H9 (cell line): ENCODE results near the gene SEMA5A. TPM values are rescaled to one million over a fixed set of nuclear protein-coding genes. Genes with fewer than 3 reads are reported as not detected.

Source experiments
- DNase-seq: peaks from one replicate; pipeline ENCODE4 v3.0.0-alpha.2; 2017
- H2AFZ ChIP-seq: one replicate; pipeline ENCODE4 v1.6.1; 2013; ENCODE audit warnings: mild to moderate bottlenecking, low read length, control low read depth, moderate library complexity
- H2AK5ac ChIP-seq: 2 replicates; pipeline ENCODE4 v1.6.1; 2013; ENCODE audit warnings: low read length, control low read depth, mixed read lengths; ENCODE audit not compliant: insufficient read length
- H2BK120ac ChIP-seq: one replicate; pipeline ENCODE4 v1.6.1; 2013; ENCODE audit warnings: low read depth, mild to moderate bottlenecking, low read length, control low read depth, inconsistent platforms; ENCODE audit not compliant: poor library complexity, severe bottlenecking
- H2BK12ac ChIP-seq: 2 replicates; pipeline ENCODE4 v1.6.1; 2013; ENCODE audit warnings: low read length, control low read depth, mixed read lengths, low read depth; ENCODE audit not compliant: insufficient read length
- H2BK15ac ChIP-seq: 2 replicates; pipeline ENCODE4 v1.6.1; 2013; ENCODE audit warnings: low read depth, low read length, control low read depth
- H2BK20ac ChIP-seq: one replicate; pipeline ENCODE4 v1.6.1; 2013; ENCODE audit warnings: low read depth, mild to moderate bottlenecking, low read length, control low read depth, inconsistent platforms; ENCODE audit not compliant: poor library complexity, severe bottlenecking
- H2BK5ac ChIP-seq: 2 replicates; pipeline ENCODE4 v1.6.1; 2013; ENCODE audit warnings: low read length, control low read depth, mixed read lengths; ENCODE audit not compliant: insufficient read length
- H3K14ac ChIP-seq: 2 replicates; pipeline ENCODE4 v1.6.1; 2013; ENCODE audit warnings: low read length, control low read depth; ENCODE audit not compliant: insufficient read depth
- H3K18ac ChIP-seq: 2 replicates; pipeline ENCODE4 v1.6.1; 2013; ENCODE audit warnings: low read depth, mild to moderate bottlenecking, mixed read lengths, low read length, control low read depth; ENCODE audit not compliant: insufficient read length
- H3K23ac ChIP-seq: 2 replicates; pipeline ENCODE4 v1.6.1; 2013; ENCODE audit warnings: low read length, control low read depth, mixed read lengths, low read depth; ENCODE audit not compliant: insufficient read length
- H3K23me2 ChIP-seq: 2 replicates; pipeline ENCODE4 v1.6.1; 2013; ENCODE audit warnings: low read depth, mild to moderate bottlenecking, mixed read lengths, low read length, control low read depth; ENCODE audit not compliant: insufficient read length, poor library complexity, severe bottlenecking
- H3K27ac ChIP-seq: 2 replicates; pipeline ENCODE4 v1.5.1; 2013; ENCODE audit warnings: low read length, control low read depth, mixed read lengths, low read depth; ENCODE audit not compliant: insufficient read length
- H3K27me3 ChIP-seq: 2 replicates; pipeline ENCODE4 v1.6.1; 2013; ENCODE audit warnings: low read length, control low read depth, inconsistent platforms; ENCODE audit not compliant: insufficient read depth
- H3K4ac ChIP-seq: 2 replicates; pipeline ENCODE4 v1.6.1; 2013; ENCODE audit warnings: low read depth, mild to moderate bottlenecking, control low read depth, inconsistent platforms, low read length, moderate library complexity
- H3K4me1 ChIP-seq: 2 replicates; pipeline ENCODE4 v1.6.1; 2013; ENCODE audit warnings: low read length, control low read depth, inconsistent platforms; ENCODE audit not compliant: insufficient read depth
- H3K4me2 ChIP-seq: 2 replicates; pipeline ENCODE4 v1.6.1; 2013; ENCODE audit warnings: low read length, control low read depth, mixed read lengths; ENCODE audit not compliant: insufficient read length, insufficient read depth
- H3K56ac ChIP-seq: 2 replicates; pipeline ENCODE4 v1.6.1; 2013; ENCODE audit warnings: low read depth, mild to moderate bottlenecking, mixed read lengths, low read length, control low read depth; ENCODE audit not compliant: insufficient read length
- H3K79me1 ChIP-seq: 2 replicates; pipeline ENCODE4 v1.6.1; 2013; ENCODE audit warnings: low read depth, mild to moderate bottlenecking, moderate library complexity, low read length, control low read depth, inconsistent platforms; ENCODE audit not compliant: insufficient read depth, poor library complexity, severe bottlenecking
- H3K79me2 ChIP-seq: 2 replicates; pipeline ENCODE4 v1.6.1; 2013; ENCODE audit warnings: low read length, control low read depth, inconsistent platforms; ENCODE audit not compliant: insufficient read depth
- H3K9ac ChIP-seq: 2 replicates; pipeline ENCODE4 v1.6.1; 2013; ENCODE audit warnings: low read length, control low read depth, mixed read lengths; ENCODE audit not compliant: insufficient read length; ENCODE audit errors: extremely low read depth
- H3K9me3 ChIP-seq: one replicate; pipeline ENCODE4 v1.6.1; 2013; ENCODE audit warnings: low read depth, low read length, inconsistent platforms; ENCODE audit not compliant: control insufficient read depth
- H3T11ph ChIP-seq: one replicate; pipeline ENCODE4 v1.6.1; 2013; ENCODE audit warnings: mild to moderate bottlenecking, low read length, control low read depth, inconsistent platforms
- H4K20me1 ChIP-seq: one replicate; pipeline ENCODE4 v1.6.1; 2013; ENCODE audit not compliant: control insufficient read depth, insufficient read length, insufficient read depth
- H4K5ac ChIP-seq: 2 replicates; pipeline ENCODE4 v1.6.1; 2013; ENCODE audit warnings: low read depth, mild to moderate bottlenecking, mixed read lengths, low read length, control low read depth; ENCODE audit not compliant: insufficient read length
- H4K8ac ChIP-seq: replicated peaks from 2 replicates; pipeline ENCODE4 v1.6.1; 2013; ENCODE audit warnings: low read length, control low read depth, mixed read lengths, low read depth; ENCODE audit not compliant: insufficient read length
- H4K91ac ChIP-seq: 2 replicates; pipeline ENCODE4 v1.6.1; 2013; ENCODE audit warnings: low read depth, mild to moderate bottlenecking, moderate library complexity, mixed read lengths, low read length, control low read depth; ENCODE audit not compliant: insufficient read length
- H3K27ac Mint-ChIP-seq, 3 experiments: 2 replicates in 2 of 3; 3 replicates in 1 of 3; pipeline ENCODE4 v1.8.0; 2020 to 2021; ENCODE audit warnings: mixed read lengths in 3 of 3, mild to moderate bottlenecking in 1 of 3, moderate library complexity in 1 of 3
- H3K27me3 Mint-ChIP-seq: 2 replicates; pipeline ENCODE4 v1.8.0; 2021; ENCODE audit warnings: low read depth, mild to moderate bottlenecking, moderate library complexity, mixed read lengths
- H3K36me3 Mint-ChIP-seq, 3 experiments: 2 replicates in 2 of 3; 3 replicates in 1 of 3; pipeline ENCODE4 v1.8.0; 2020 to 2021; ENCODE audit warnings: low read depth in 3 of 3, mixed read lengths in 3 of 3; ENCODE audit not compliant: insufficient read depth in 1 of 3
- H3K4me1 Mint-ChIP-seq, 2 experiments: 2 replicates each; pipeline ENCODE4 v1.8.0; 2020; ENCODE audit warnings: mixed read lengths in 2 of 2
- H3K4me3 Mint-ChIP-seq, 2 experiments: 2 replicates in 1 of 2; 3 replicates in 1 of 2; pipeline ENCODE4 v1.8.0; 2020 to 2021; ENCODE audit warnings: mild to moderate bottlenecking in 2 of 2, mixed read lengths in 2 of 2, moderate library complexity in 1 of 2
- H3K9me3 Mint-ChIP-seq, 2 experiments: 2 replicates in 1 of 2; 3 replicates in 1 of 2; pipeline ENCODE4 v1.8.0; 2020; ENCODE audit warnings: mild to moderate bottlenecking in 2 of 2, mixed read lengths in 2 of 2, moderate library complexity in 1 of 2
- CTCF ChIP-seq: fragments of 200-600 bp; sonication (generic); conservative IDR thresholded peaks from 3 replicates; pipeline ENCODE4 v1.8.0; 2021; ENCODE audit warnings: antibody characterized with exemption, mild to moderate bottlenecking
- WGBS: extraction: QIAGEN DNeasy Blood & Tissue Kit; methylation state at CpG from one replicate; pipeline ENCODE4 v1.1.7; 2013; ENCODE audit warnings: missing lambda C conversion rate, low lambda C conversion rate, mixed read lengths; ENCODE audit not compliant: insufficient read length; ENCODE audit errors: extremely low coverage; 5-methylcytosine and 5-hydroxymethylcytosine counted together
- total RNA-seq: library from RNA; stranded (reverse); gene quantifications from 2 replicates; pipeline ENCODE4 v1.2.1, GENCODE V29; 2021

SEMA5A gene
- total RNA-seq, 1 experiment from 2014 or later = 4.3 TPM

DNA sequence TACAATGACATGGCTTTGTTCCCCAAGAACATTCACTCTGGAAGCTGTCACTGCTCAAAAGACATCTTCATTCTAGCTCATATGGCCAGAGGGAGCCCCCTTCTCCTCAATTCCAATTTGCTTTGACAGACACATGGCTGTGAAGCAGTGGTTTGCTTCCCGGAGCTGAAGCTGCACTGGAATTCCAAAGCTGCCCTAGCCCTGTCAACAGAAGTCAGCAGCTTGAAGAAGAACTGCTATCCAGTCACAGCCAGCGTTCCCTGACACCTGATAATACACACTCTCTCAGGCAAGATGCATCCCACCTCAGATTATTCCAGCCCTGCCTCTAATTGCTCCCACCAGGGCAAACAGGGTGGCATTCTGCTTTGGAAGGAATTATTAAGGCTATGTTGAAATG lies 93.7 kb downstream of the SEMA5A start:
- H3K27ac Mint-ChIP-seq = no peak overlapping the region
- H2BK5ac ChIP-seq = no peak overlapping the region

More for the DNA sequence above, 93.7 kb downstream of the SEMA5A start:
- H3K9me3 ChIP-seq = no peaks in the 10 kb centered on the region
- no peaks in the 10 kb centered on the region for H3K27me3 ChIP-seq
- H4K8ac ChIP-seq = no peak overlapping the region
- no peak overlapping the region for H3K56ac ChIP-seq
- H3K4me1 Mint-ChIP-seq = peaks cover 30 to 31% of the 10 kb centered on the region in 2 experiments
- H4K91ac ChIP-seq = no peak overlapping the region
- H3K18ac ChIP-seq = no peak overlapping the region
- no CpG with 5 or more reads among the region's 2 CpGs for WGBS
- H3K4me2 ChIP-seq = no peak overlapping the region
- peaks cover 0 to 8% (median 2%) of the 10 kb centered on the region in 3 experiments; a peak in 3 of 7 replicates for H3K36me3 Mint-ChIP-seq
- no peak overlapping the region for H2BK12ac ChIP-seq
- H3T11ph ChIP-seq = no peak overlapping the region
- no peaks in the 10 kb centered on the region for H4K20me1 ChIP-seq
- H2AK5ac ChIP-seq = no peak overlapping the region
- H3K23ac ChIP-seq = no peak overlapping the region
- no peaks in the 10 kb centered on the region for H3K23me2 ChIP-seq
- H3K9ac ChIP-seq = no peak overlapping the region
- H3K4ac ChIP-seq = no peak overlapping the region
- peaks cover 7% of the 10 kb centered on the region; the same call in 1 of the 2 replicates for H3K4me1 ChIP-seq
- no peaks in the 10 kb centered on the region; the same call in 1 of the 2 replicates for H3K27me3 Mint-ChIP-seq
- TF ChIP-seq CTCF = no peak
- no peak overlapping the region for H2BK20ac ChIP-seq
- H2AFZ ChIP-seq = no peak overlapping the region
- no peak overlapping the region for H3K27ac ChIP-seq
- H3K79me2 ChIP-seq = no peaks in the 10 kb centered on the region
- no peak for DNase-seq
- no peak overlapping the region for H4K5ac ChIP-seq
- no peak overlapping the region for H2BK15ac ChIP-seq
- H3K14ac ChIP-seq = no peak overlapping the region
- peaks cover 0 to 2% of the 10 kb centered on the region in 2 experiments; a peak in 3 of 5 replicates for H3K9me3 Mint-ChIP-seq
- no peak overlapping the region for H2BK120ac ChIP-seq
- H3K79me1 ChIP-seq = no peaks in the 10 kb centered on the region
- H3K4me3 Mint-ChIP-seq = no peak overlapping the region
